22Rv1 (cell line): Measurements from ENCODE around the gene IRS1.

Experiments
- H3K27ac ChIP-seq: fragments of 450-650 bp; 2 replicates; pipeline ENCODE4 v1.5.1; 2017
- CTCF ChIP-seq: fragments of 450-650 bp; IDR thresholded peaks from 2 replicates; pipeline ENCODE4 v1.5.1; 2017; ENCODE audit warnings: mild to moderate bottlenecking
- ZFX ChIP-seq: fragments of 450-650 bp; IDR thresholded peaks from 2 replicates; pipeline ENCODE4 v1.6.1; 2017; ENCODE audit warnings: antibody characterized with exemption, borderline replicate concordance

The IRS1 gene

GRCh38 chr2:226716126-226716525 lies 83.5 kb downstream of the IRS1 start:
- TF ChIP-seq ZFX (no peak), CTCF (no peak)
- no peak overlapping the region; the same call in 1 of the 2 replicates for H3K27ac ChIP-seq

GRCh38 chr2:226715347-226715990 lies 84.2 kb downstream of the IRS1 start:
- no peak overlapping the region for H3K27ac ChIP-seq
- TF ChIP-seq CTCF (no peak), ZFX (no peak)

GRCh38 chr2:226712941-226713340 lies 86.7 kb downstream of the IRS1 start:
- H3K27ac ChIP-seq: no peak overlapping the region
- TF ChIP-seq ZFX (no peak), CTCF (no peak)

- H3K27ac ChIP-seq: no peak overlapping the region
- TF ChIP-seq ZFX (no peak), CTCF (no peak)
These were observed 87.9 kb downstream of the IRS1 start for GRCh38 chr2:226711606-226712296.

GRCh38 chr2:226707499-226707898 lies 92.1 kb downstream of the IRS1 start:
- no peak for TF ChIP-seq ZFX
- no peak for TF ChIP-seq CTCF
- no peak overlapping the region for H3K27ac ChIP-seq

GRCh38 chr2:226705965-226706364 lies 93.7 kb downstream of the IRS1 start:
- no peak for TF ChIP-seq CTCF
- TF ChIP-seq ZFX: no peak
- no peak overlapping the region for H3K27ac ChIP-seq

GRCh38 chr2:226705133-226705886 lies 94.3 kb downstream of the IRS1 start:
- no peak for TF ChIP-seq CTCF
- TF ChIP-seq ZFX: no peak
- no peak overlapping the region for H3K27ac ChIP-seq
